ENCODE data around the gene RPTN. TPM values are rescaled to one million over a fixed set of nuclear protein-coding genes. Genes with fewer than 3 reads are reported as not detected.

Gene RPTN
- total RNA-seq, 6 experiments from 2014 or later: not detected

GRCh38 chr1:152186556-152187285 is 27.7 kb upstream of the RPTN start:
- peaks cover 0 to 18% (median 2%) of the 10 kb centered on the region in 4 donors for H3K4me1 ChIP-seq
- H3K27me3 ChIP-seq: no peaks in the 10 kb centered on the region
- H3K4me3 ChIP-seq: no peak overlapping the region
- H3K9me3 ChIP-seq: no peaks in the 10 kb centered on the region
- H3K27ac ChIP-seq: no peak overlapping the region
- DNase-seq (no peak), ATAC-seq (no peak)
- intact Hi-C loops (cut with DNase I): loop anchor here (10.0 kb wide), 2 partner anchors 132 to 258 kb away; no protein-coding TSS in a partner anchor
- no peak for TF ChIP-seq POLR2A (IDR thresholded peaks at IDR 0.05)
- TF ChIP-seq CTCF (IDR thresholded peaks at IDR 0.05): no peak
- WGBS (ENCODE audit: insufficient coverage, low coverage, low lambda C conversion rate, missing lambda C conversion rate): 85% methylated on average over 4 of the region's 5 CpGs
- H3K36me3 ChIP-seq: no peaks in the 10 kb centered on the region

- Histone ChIP-seq H3K4me3 (no peak overlapping the region), H3K27ac (no peak overlapping the region), H3K36me3 (no peaks in the 10 kb centered on the region), H3K9me3 (no peaks in the 10 kb centered on the region), H3K27me3 (no peaks in the 10 kb centered on the region), H3K4me1 (peaks cover 0 to 11% (median 2%) of the 10 kb centered on the region in 4 donors)
- intact Hi-C loops (cut with DNase I): loop anchor here (10.0 kb wide), 2 partner anchors 131 to 259 kb away; no protein-coding TSS in a partner anchor
- peak; percentile 76 to 84 (median 78) for TF ChIP-seq CTCF (IDR thresholded peaks at IDR 0.05)
- no peak for TF ChIP-seq POLR2A (IDR thresholded peaks at IDR 0.05)
- ATAC-seq (peak; percentile 75 to 86 (median 83)), DNase-seq (peak in 1 of 3 donors; percentile 50)
- 20% methylated on average over 8 of the region's 8 CpGs for WGBS (ENCODE audit: insufficient coverage, low coverage, low lambda C conversion rate, missing lambda C conversion rate)
Observed at GRCh38 chr1:152185544-152186391, 26.7 kb upstream of the RPTN start.

- no peaks in the 10 kb centered on the region for H3K9me3 ChIP-seq
- no peak for DNase-seq
- no peaks in the 10 kb centered on the region for H3K4me1 ChIP-seq
- H3K4me3 ChIP-seq: no peak overlapping the region
- 15% methylated on average over 2 of the region's 2 CpGs for WGBS (ENCODE audit: insufficient coverage, low coverage, low lambda C conversion rate, missing lambda C conversion rate)
- TF ChIP-seq CTCF (IDR thresholded peaks at IDR 0.05) (no peak), POLR2A (IDR thresholded peaks at IDR 0.05) (no peak)
- no peaks in the 10 kb centered on the region for H3K27me3 ChIP-seq
- ATAC-seq: peak in 1 of 4 donors; percentile 42
- H3K27ac ChIP-seq: no peak overlapping the region
- intact Hi-C loops (cut with DNase I): loop anchor here (10.0 kb wide), 2 partner anchors 128 to 262 kb away; no protein-coding TSS in a partner anchor
- no peaks in the 10 kb centered on the region for H3K36me3 ChIP-seq
Observed at GRCh38 chr1:152182944-152183361, 23.9 kb upstream of the RPTN start.

GRCh38 chr1:152182431-152182830 is 23.4 kb upstream of the RPTN start:
- no peak overlapping the region for H3K4me3 ChIP-seq
- H3K27ac ChIP-seq: no peak overlapping the region
- H3K4me1 ChIP-seq: no peaks in the 10 kb centered on the region
- DNase-seq (no peak), ATAC-seq (peak in 1 of 4 donors; percentile 25)
- intact Hi-C loops (cut with DNase I): loop anchor here (10.0 kb wide), 2 partner anchors 128 to 262 kb away; no protein-coding TSS in a partner anchor
- peak in 3 of 4 donors; percentile 18 to 29 (median 24) for TF ChIP-seq CTCF (IDR thresholded peaks at IDR 0.05)
- TF ChIP-seq POLR2A (IDR thresholded peaks at IDR 0.05): no peak
- 58% methylated on average over 2 of the region's 2 CpGs for WGBS (ENCODE audit: insufficient coverage, low coverage, low lambda C conversion rate, missing lambda C conversion rate)
- no peaks in the 10 kb centered on the region for H3K36me3 ChIP-seq
- H3K9me3 ChIP-seq: no peaks in the 10 kb centered on the region
- H3K27me3 ChIP-seq: no peaks in the 10 kb centered on the region

Measured in right lobe of liver (tissue), 6 donors.